ENCODE results near the gene CAMK4. TPM values are rescaled to one million over a fixed set of nuclear protein-coding genes. Genes with fewer than 3 reads are reported as not detected.

CAMK4 gene
- total and polyA plus RNA-seq, 2 donors, result 30.7 to 107 TPM

DNA sequence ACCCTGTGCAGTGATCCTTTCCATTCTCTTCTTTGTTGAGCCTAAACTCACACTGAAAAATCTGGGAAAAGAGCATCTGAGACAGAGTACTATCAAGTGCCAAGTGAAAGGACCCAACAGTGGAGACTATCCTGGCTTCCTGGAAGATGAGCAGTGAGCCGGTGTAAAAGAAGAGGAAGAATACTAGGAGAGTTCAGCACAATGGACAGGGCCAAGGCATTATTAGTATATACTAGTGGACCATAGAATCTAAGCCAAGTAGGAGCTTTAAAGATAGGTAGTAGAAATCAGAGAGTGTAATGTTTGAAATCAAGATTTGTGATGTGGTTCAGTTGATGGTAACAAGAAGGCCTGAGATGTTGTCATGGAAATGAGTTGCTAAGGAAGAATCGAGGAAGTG, 140.8 kb downstream of the CAMK4 start:
- Histone ChIP-seq H3K27ac (ENCODE audit: low read depth in 1 of 2, low read length in 1 of 2) (no peak overlapping the region), H3K4me3 (ENCODE audit: low read length in 2 of 2) (no peak overlapping the region), H3K36me3 (ENCODE audit: control insufficient read depth in 2 of 2, insufficient read depth in 2 of 2, low read length in 1 of 2) (peaks cover 4 to 52% of the 10 kb centered on the region in 2 donors), H3K27me3 (ENCODE audit: control insufficient read depth in 2 of 2, insufficient read depth in 1 of 2, low read length in 1 of 2) (no peaks in the 10 kb centered on the region), H3K9me3 (ENCODE audit: control insufficient read depth in 2 of 2, insufficient read depth in 1 of 2, low read length in 1 of 2) (no peaks in the 10 kb centered on the region), H3K4me1 (ENCODE audit: control insufficient read depth in 2 of 2, insufficient read depth in 2 of 2, low read length in 2 of 2) (peaks cover 2 to 3% of the 10 kb centered on the region in 2 donors)
- WGBS, result 84% methylated on average over 2 of the region's 2 CpGs
- peak in 1 of 9 donors; percentile 28 for DNase-seq (ENCODE audit: low read depth in 6 of 9, low spot score in 9 of 9)

DNA sequence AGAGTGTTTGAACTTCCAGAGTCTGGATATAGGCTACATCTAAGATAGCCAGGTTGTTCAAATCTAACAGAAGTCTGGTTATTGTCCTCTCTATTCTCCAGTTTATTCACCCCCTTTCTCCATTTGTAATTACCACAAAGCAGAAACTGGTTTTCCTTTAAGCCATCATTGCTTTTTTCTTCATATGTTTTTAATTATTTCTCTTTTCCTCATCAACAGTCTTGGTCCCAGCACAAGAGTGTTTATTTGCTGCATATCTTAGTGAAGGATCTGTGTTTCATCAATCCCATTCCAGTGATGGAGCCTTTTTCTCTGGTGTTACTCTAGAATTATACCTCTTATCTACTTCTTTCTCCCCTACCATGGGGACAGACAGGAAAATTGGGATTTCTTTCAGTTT, 142.2 kb downstream of the CAMK4 start:
- H3K36me3 ChIP-seq (ENCODE audit: control insufficient read depth in 2 of 2, insufficient read depth in 2 of 2, low read length in 1 of 2), result peaks cover 0 to 58% of the 10 kb centered on the region in 2 donors
- no peak overlapping the region for H3K4me3 ChIP-seq (ENCODE audit: low read length in 2 of 2)
- H3K4me1 ChIP-seq (ENCODE audit: control insufficient read depth in 2 of 2, insufficient read depth in 2 of 2, low read length in 2 of 2), result peaks cover 2 to 3% of the 10 kb centered on the region in 2 donors
- no peaks in the 10 kb centered on the region for H3K9me3 ChIP-seq (ENCODE audit: control insufficient read depth in 2 of 2, insufficient read depth in 1 of 2, low read length in 1 of 2)
- no peak for DNase-seq (ENCODE audit: low read depth in 6 of 9, low spot score in 9 of 9)
- no peaks in the 10 kb centered on the region for H3K27me3 ChIP-seq (ENCODE audit: control insufficient read depth in 2 of 2, insufficient read depth in 1 of 2, low read length in 1 of 2)
- no peak overlapping the region for H3K27ac ChIP-seq (ENCODE audit: low read depth in 1 of 2, low read length in 1 of 2)

DNA sequence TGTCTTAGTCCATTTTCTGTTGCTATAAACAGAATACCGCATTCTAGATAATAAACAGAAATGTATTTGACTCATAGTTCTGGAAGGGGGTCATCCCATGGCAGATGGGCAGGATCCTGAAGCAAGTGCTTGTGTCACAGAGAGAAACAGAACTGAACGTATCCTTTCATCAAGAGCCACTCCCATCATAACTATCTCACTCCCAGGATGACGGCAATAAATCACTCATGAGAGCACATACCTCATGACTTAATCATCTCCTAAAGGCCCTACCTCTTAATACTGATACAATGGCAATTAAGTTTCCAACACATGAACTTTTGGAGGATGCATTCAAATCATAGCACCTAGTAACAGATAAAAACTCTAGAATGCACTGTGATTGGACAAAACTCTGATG, 142.9 kb downstream of the CAMK4 start:
- no peak for DNase-seq (ENCODE audit: low read depth in 6 of 9, low spot score in 9 of 9)
- H3K4me3 ChIP-seq (ENCODE audit: low read length in 2 of 2), result no peak overlapping the region
- H3K4me1 ChIP-seq (ENCODE audit: control insufficient read depth in 2 of 2, insufficient read depth in 2 of 2, low read length in 2 of 2), result peaks cover 2 to 3% of the 10 kb centered on the region in 2 donors
- H3K27ac ChIP-seq (ENCODE audit: low read depth in 1 of 2, low read length in 1 of 2), result no peak overlapping the region
- 95% methylated on average over 3 of the region's 3 CpGs for WGBS
- no peaks in the 10 kb centered on the region for H3K9me3 ChIP-seq (ENCODE audit: control insufficient read depth in 2 of 2, insufficient read depth in 1 of 2, low read length in 1 of 2)
- H3K36me3 ChIP-seq (ENCODE audit: control insufficient read depth in 2 of 2, insufficient read depth in 2 of 2, low read length in 1 of 2), result peaks cover 0 to 58% of the 10 kb centered on the region in 2 donors
- H3K27me3 ChIP-seq (ENCODE audit: control insufficient read depth in 2 of 2, insufficient read depth in 1 of 2, low read length in 1 of 2), result no peaks in the 10 kb centered on the region

DNA sequence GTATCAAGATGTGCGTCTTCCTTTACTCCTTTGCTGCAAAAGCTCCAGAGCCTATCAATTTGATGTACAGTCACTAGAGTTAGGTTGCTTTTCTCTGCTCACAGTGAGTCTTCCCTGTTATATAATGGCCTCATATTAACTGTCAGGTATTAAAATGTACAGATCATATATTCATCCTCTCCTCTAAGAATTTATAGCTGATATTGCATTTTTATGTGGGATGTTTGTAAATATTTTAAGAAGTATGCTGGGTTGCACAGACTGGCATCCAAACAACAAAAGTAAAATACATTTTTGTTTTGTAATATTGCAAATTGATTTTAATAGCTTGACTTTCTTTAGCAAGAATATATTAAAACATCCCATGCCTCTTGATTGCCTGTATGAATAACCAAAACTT, 148.6 kb downstream of the CAMK4 start:
- H3K4me1 ChIP-seq (ENCODE audit: control insufficient read depth in 2 of 2, insufficient read depth in 2 of 2, low read length in 2 of 2), result no peaks in the 10 kb centered on the region
- WGBS, result 97% methylated on average over 1 of the region's 1 CpG
- H3K9me3 ChIP-seq (ENCODE audit: control insufficient read depth in 2 of 2, insufficient read depth in 1 of 2, low read length in 1 of 2), result no peaks in the 10 kb centered on the region
- peaks cover 0 to 41% of the 10 kb centered on the region in 2 donors for H3K36me3 ChIP-seq (ENCODE audit: control insufficient read depth in 2 of 2, insufficient read depth in 2 of 2, low read length in 1 of 2)
- no peaks in the 10 kb centered on the region for H3K27me3 ChIP-seq (ENCODE audit: control insufficient read depth in 2 of 2, insufficient read depth in 1 of 2, low read length in 1 of 2)
- no peak overlapping the region for H3K27ac ChIP-seq (ENCODE audit: low read depth in 1 of 2, low read length in 1 of 2)
- no peak for DNase-seq (ENCODE audit: low read depth in 6 of 9, low spot score in 9 of 9)
- no peak overlapping the region for H3K4me3 ChIP-seq (ENCODE audit: low read length in 2 of 2)

DNA sequence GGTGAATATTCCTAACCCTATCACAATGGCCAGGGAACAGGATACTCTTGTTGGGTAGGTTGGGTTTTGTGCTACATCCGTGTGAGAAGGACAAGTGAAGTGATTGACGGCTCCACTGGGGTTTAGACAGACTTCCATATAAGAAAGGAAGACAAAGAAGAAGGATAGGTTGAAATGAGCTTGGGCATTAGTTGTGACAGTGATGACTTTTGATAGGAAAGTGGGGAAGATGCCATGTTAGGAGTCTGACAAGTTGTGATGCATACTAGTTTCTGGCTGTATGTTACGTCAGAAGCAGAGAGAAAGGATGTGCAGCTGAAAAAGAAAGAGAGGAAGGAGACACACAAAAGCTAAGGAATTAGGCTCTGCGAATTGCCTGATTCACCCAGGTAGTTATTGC, 150.2 kb downstream of the CAMK4 start:
- H3K27ac ChIP-seq (ENCODE audit: low read depth in 1 of 2, low read length in 1 of 2), result no peak overlapping the region
- H3K4me1 ChIP-seq (ENCODE audit: control insufficient read depth in 2 of 2, insufficient read depth in 2 of 2, low read length in 2 of 2), result no peaks in the 10 kb centered on the region
- no peaks in the 10 kb centered on the region for H3K27me3 ChIP-seq (ENCODE audit: control insufficient read depth in 2 of 2, insufficient read depth in 1 of 2, low read length in 1 of 2)
- H3K36me3 ChIP-seq (ENCODE audit: control insufficient read depth in 2 of 2, insufficient read depth in 2 of 2, low read length in 1 of 2), result peaks cover 0 to 46% of the 10 kb centered on the region in 2 donors
- H3K4me3 ChIP-seq (ENCODE audit: low read length in 2 of 2), result no peak overlapping the region
- no peaks in the 10 kb centered on the region for H3K9me3 ChIP-seq (ENCODE audit: control insufficient read depth in 2 of 2, insufficient read depth in 1 of 2, low read length in 1 of 2)
- no peak for DNase-seq (ENCODE audit: low read depth in 6 of 9, low spot score in 9 of 9)
- 90% methylated on average over 4 of the region's 4 CpGs for WGBS

DNA sequence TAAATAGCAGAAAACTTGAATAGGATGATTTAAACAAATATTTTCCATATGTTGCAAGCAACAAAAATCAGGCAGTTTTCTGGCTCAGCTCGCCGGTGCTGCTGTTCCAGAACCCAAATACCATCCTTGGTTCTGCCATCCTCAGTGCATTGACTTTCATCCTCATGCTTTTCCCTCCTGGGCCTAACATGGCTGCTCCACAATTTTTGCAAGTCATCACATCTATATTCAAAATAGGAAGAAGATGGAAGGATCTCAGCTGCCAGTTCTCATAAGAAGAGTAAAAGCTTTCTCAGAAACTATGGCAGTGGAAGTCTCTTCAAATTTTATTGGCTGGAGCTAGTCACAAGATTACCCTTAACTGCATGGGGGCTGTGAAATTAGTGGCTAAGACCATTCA, 151.5 kb downstream of the CAMK4 start:
- DNase-seq (ENCODE audit: low read depth in 6 of 9, low spot score in 9 of 9), result no peak
- WGBS, result 98% methylated on average over 2 of the region's 2 CpGs
- Histone ChIP-seq H3K4me1 (ENCODE audit: control insufficient read depth in 2 of 2, insufficient read depth in 2 of 2, low read length in 2 of 2) (no peaks in the 10 kb centered on the region), H3K27ac (ENCODE audit: low read depth in 1 of 2, low read length in 1 of 2) (no peak overlapping the region), H3K4me3 (ENCODE audit: low read length in 2 of 2) (no peak overlapping the region), H3K36me3 (ENCODE audit: control insufficient read depth in 2 of 2, insufficient read depth in 2 of 2, low read length in 1 of 2) (peaks cover 0 to 40% of the 10 kb centered on the region in 2 donors), H3K9me3 (ENCODE audit: control insufficient read depth in 2 of 2, insufficient read depth in 1 of 2, low read length in 1 of 2) (no peaks in the 10 kb centered on the region), H3K27me3 (ENCODE audit: control insufficient read depth in 2 of 2, insufficient read depth in 1 of 2, low read length in 1 of 2) (no peaks in the 10 kb centered on the region)

DNA sequence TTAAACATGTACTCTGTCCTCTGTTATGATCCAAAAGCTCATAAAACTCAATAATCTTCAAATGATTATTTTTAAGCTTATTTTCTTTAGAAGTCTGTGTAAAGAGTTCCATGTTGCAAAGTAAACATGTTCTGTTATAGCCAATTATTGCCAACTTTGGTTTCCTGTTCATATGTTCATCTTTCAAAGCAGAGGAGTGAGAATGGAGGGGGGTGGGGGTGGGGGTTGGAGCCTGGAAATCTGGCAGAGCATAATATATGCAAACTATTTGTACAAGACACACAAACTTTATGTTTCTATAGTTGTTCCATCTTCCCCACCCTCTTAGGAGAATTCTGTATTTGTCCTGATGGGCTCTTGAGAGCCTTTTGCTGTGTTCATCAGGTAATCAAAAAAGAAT, 153.1 kb downstream of the CAMK4 start:
- no peak for DNase-seq (ENCODE audit: low read depth in 6 of 9, low spot score in 9 of 9)
- Histone ChIP-seq H3K9me3 (ENCODE audit: control insufficient read depth in 2 of 2, insufficient read depth in 1 of 2, low read length in 1 of 2) (no peaks in the 10 kb centered on the region), H3K4me3 (ENCODE audit: low read length in 2 of 2) (no peak overlapping the region), H3K27me3 (ENCODE audit: control insufficient read depth in 2 of 2, insufficient read depth in 1 of 2, low read length in 1 of 2) (no peaks in the 10 kb centered on the region), H3K27ac (ENCODE audit: low read depth in 1 of 2, low read length in 1 of 2) (no peak overlapping the region), H3K36me3 (ENCODE audit: control insufficient read depth in 2 of 2, insufficient read depth in 2 of 2, low read length in 1 of 2) (peaks cover 0 to 46% of the 10 kb centered on the region in 2 donors), H3K4me1 (ENCODE audit: control insufficient read depth in 2 of 2, insufficient read depth in 2 of 2, low read length in 2 of 2) (no peaks in the 10 kb centered on the region)

DNA sequence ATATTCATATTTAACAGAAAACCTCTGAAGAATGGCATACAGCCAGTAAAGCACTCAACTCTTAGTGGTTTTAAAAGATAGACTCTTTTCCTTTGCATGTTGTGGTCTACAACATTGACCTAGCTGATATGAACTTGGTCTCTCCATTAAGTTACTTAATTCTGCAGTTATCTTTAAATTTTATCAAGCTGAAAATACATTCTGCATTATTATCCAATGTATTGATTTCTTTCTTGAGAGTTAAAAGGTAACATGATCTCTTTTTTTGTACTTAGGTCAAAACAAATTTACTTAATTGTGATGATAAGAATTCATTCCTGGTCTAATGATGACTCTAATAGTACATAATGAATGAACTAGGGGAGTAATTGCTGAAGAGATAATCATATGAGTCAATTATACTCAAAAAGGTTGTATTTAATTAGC, 155.2 kb downstream of the CAMK4 start:
- Histone ChIP-seq H3K9me3 (ENCODE audit: control insufficient read depth in 2 of 2, insufficient read depth in 1 of 2, low read length in 1 of 2) (no peaks in the 10 kb centered on the region), H3K4me1 (ENCODE audit: control insufficient read depth in 2 of 2, insufficient read depth in 2 of 2, low read length in 2 of 2) (no peaks in the 10 kb centered on the region), H3K27ac (ENCODE audit: low read depth in 1 of 2, low read length in 1 of 2) (no peak overlapping the region), H3K36me3 (ENCODE audit: control insufficient read depth in 2 of 2, insufficient read depth in 2 of 2, low read length in 1 of 2) (peaks cover 0 to 56% of the 10 kb centered on the region in 2 donors), H3K4me3 (ENCODE audit: low read length in 2 of 2) (no peak overlapping the region), H3K27me3 (ENCODE audit: control insufficient read depth in 2 of 2, insufficient read depth in 1 of 2, low read length in 1 of 2) (no peaks in the 10 kb centered on the region)
- no peak for DNase-seq (ENCODE audit: low read depth in 6 of 9, low spot score in 9 of 9)

DNA sequence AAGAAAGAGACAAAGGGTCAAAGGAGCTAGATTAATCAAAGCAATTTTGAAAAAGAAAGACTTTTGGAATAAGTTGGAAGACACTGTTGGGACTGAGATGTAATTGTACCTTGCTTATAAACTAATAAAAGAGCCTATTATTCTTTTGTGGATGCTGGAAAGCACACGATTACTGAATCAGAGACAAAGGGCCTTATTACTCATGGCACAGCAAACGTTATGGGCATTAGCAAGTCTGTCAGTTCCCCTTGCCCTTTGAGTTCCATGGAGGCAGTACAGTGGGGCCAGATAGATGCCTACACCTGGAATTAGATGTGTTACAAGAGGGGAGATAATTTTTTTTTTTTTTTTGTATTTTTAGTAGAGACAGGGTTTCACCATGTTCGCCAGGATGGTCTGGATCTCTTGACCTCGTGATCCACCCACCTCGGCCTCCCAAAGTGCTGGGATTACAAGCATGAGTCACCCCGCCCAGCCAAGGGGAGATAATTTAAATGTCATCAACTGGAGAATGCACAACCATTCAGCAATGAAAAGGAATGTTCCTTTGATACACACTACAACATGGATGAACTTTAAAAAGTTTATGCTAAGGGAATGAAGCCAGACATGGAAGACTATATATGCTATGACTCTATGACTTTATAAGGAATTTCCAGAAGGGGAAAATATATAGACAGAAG, 159.2 kb downstream of the CAMK4 start:
- Histone ChIP-seq H3K4me1 (ENCODE audit: control insufficient read depth in 2 of 2, insufficient read depth in 2 of 2, low read length in 2 of 2) (no peaks in the 10 kb centered on the region), H3K4me3 (ENCODE audit: low read length in 2 of 2) (no peak overlapping the region), H3K36me3 (ENCODE audit: control insufficient read depth in 2 of 2, insufficient read depth in 2 of 2, low read length in 1 of 2) (peaks cover 15 to 46% of the 10 kb centered on the region in 2 donors), H3K9me3 (ENCODE audit: control insufficient read depth in 2 of 2, insufficient read depth in 1 of 2, low read length in 1 of 2) (no peaks in the 10 kb centered on the region), H3K27ac (ENCODE audit: low read depth in 1 of 2, low read length in 1 of 2) (no peak overlapping the region), H3K27me3 (ENCODE audit: control insufficient read depth in 2 of 2, insufficient read depth in 1 of 2, low read length in 1 of 2) (no peaks in the 10 kb centered on the region)
- WGBS, result 93% methylated on average over 6 of the region's 6 CpGs
- DNase-seq (ENCODE audit: low read depth in 6 of 9, low spot score in 9 of 9), result no peak
